Activated T-helper 17 cell treated with anti-CD3 and anti-CD28 coated beads, Interleukin-2, amount 50 U/mL, for 72 hours (primary cell): ENCODE measurements around the gene AMOT. TPM values are rescaled to one million over a fixed set of nuclear protein-coding genes. Genes with fewer than 3 reads are reported as not detected.

Source experiments
- ATAC-seq: fragments of 150-1000 bp; cut with Tn5 transposase; replicated peaks from 2 replicates; pipeline ENCODE4 v1.10.0; 2021; ENCODE audit warnings: mild to moderate bottlenecking, moderate library complexity
- H3K27ac Mint-ChIP-seq: one replicate; pipeline ENCODE4 v1.8.0; 2022; ENCODE audit warnings: mixed read lengths
- H3K27me3 Mint-ChIP-seq: one replicate; pipeline ENCODE4 v1.8.0; 2022; ENCODE audit warnings: mixed read lengths
- H3K36me3 Mint-ChIP-seq: one replicate; pipeline ENCODE4 v1.8.0; 2022; ENCODE audit warnings: low read depth, mild to moderate bottlenecking, mixed read lengths
- H3K4me1 Mint-ChIP-seq: one replicate; pipeline ENCODE4 v1.8.0; 2022; ENCODE audit warnings: mixed read lengths
- H3K4me3 Mint-ChIP-seq: one replicate; pipeline ENCODE4 v1.8.0; 2022; ENCODE audit warnings: mild to moderate bottlenecking, mixed read lengths
- H3K9me3 Mint-ChIP-seq: one replicate; pipeline ENCODE4 v1.8.0; 2022; ENCODE audit warnings: mixed read lengths
- total RNA-seq, 2 donors: library from RNA; stranded (reverse); gene quantifications; one replicate each; pipeline ENCODE4 v1.2.3, GENCODE V29; 2022

AMOT gene
- total RNA-seq, 2 donors from 2014 or later: 0.86 to 1.6 TPM

GRCh38 chrX:112851806-112852205 is 11.2 kb upstream of the AMOT start:
- peak; percentile 55 for ATAC-seq
- no peaks in the 10 kb centered on the region for H3K9me3 Mint-ChIP-seq
- no peak overlapping the region for H3K4me3 Mint-ChIP-seq
- H3K4me1 Mint-ChIP-seq: no peaks in the 10 kb centered on the region
- H3K36me3 Mint-ChIP-seq: no peaks in the 10 kb centered on the region
- peaks cover 3% of the 10 kb centered on the region for H3K27me3 Mint-ChIP-seq
- no peak overlapping the region for H3K27ac Mint-ChIP-seq

- ATAC-seq: peak; percentile 62
- Mint-ChIP-seq H3K36me3 (no peaks in the 10 kb centered on the region), H3K4me1 (no peaks in the 10 kb centered on the region)
Observed at GRCh38 chrX:112851161-112851779, 10.6 kb upstream of the AMOT start.

GRCh38 chrX:112849016-112849415 is 8.4 kb upstream of the AMOT start:
- Mint-ChIP-seq H3K4me3 (no peak overlapping the region), H3K9me3 (no peaks in the 10 kb centered on the region), H3K36me3 (no peaks in the 10 kb centered on the region), H3K27me3 (no peaks in the 10 kb centered on the region), H3K27ac (no peak overlapping the region), H3K4me1 (peaks cover 5% of the 10 kb centered on the region)
- ATAC-seq: no peak

More at GRCh38 chrX:112851161-112851779, 10.6 kb upstream of the AMOT start:
- Mint-ChIP-seq H3K9me3 (no peaks in the 10 kb centered on the region), H3K27ac (no peak overlapping the region), H3K4me3 (no peak overlapping the region), H3K27me3 (no peaks in the 10 kb centered on the region)

- no peaks in the 10 kb centered on the region for H3K9me3 Mint-ChIP-seq
- no peak for ATAC-seq
- no peak overlapping the region for H3K4me3 Mint-ChIP-seq
- H3K4me1 Mint-ChIP-seq: peaks cover 5% of the 10 kb centered on the region
- no peak overlapping the region for H3K27ac Mint-ChIP-seq
- no peaks in the 10 kb centered on the region for H3K27me3 Mint-ChIP-seq
- H3K36me3 Mint-ChIP-seq: no peaks in the 10 kb centered on the region
Observed at GRCh38 chrX:112846782-112847181, 6.2 kb upstream of the AMOT start.

- Mint-ChIP-seq H3K27me3 (no peaks in the 10 kb centered on the region), H3K36me3 (no peaks in the 10 kb centered on the region), H3K4me3 (no peak overlapping the region), H3K9me3 (no peaks in the 10 kb centered on the region), H3K4me1 (peaks cover 5% of the 10 kb centered on the region), H3K27ac (no peak overlapping the region)
- ATAC-seq: no peak
Observed at GRCh38 chrX:112846187-112846586, 5.6 kb upstream of the AMOT start.

- no peak overlapping the region for H3K27ac Mint-ChIP-seq
- H3K36me3 Mint-ChIP-seq: no peaks in the 10 kb centered on the region
- no peaks in the 10 kb centered on the region for H3K9me3 Mint-ChIP-seq
- ATAC-seq: peak; percentile 28
- peaks cover 5% of the 10 kb centered on the region for H3K4me1 Mint-ChIP-seq
- no peak overlapping the region for H3K4me3 Mint-ChIP-seq
- H3K27me3 Mint-ChIP-seq: no peaks in the 10 kb centered on the region
Observed at GRCh38 chrX:112844250-112844649, 3.6 kb upstream of the AMOT start.

GRCh38 chrX:112841820-112842157 is 1.2 kb upstream of the AMOT start:
- peak overlapping the region; percentile 64 for H3K4me3 Mint-ChIP-seq
- H3K4me1 Mint-ChIP-seq: peaks cover 5% of the 10 kb centered on the region
- no peaks in the 10 kb centered on the region for H3K27me3 Mint-ChIP-seq
- H3K27ac Mint-ChIP-seq: no peak overlapping the region
- H3K9me3 Mint-ChIP-seq: no peaks in the 10 kb centered on the region
- H3K36me3 Mint-ChIP-seq: no peaks in the 10 kb centered on the region
- ATAC-seq: peak; percentile 0

- Mint-ChIP-seq H3K9me3 (no peaks in the 10 kb centered on the region), H3K27ac (peak overlapping the region; percentile 38), H3K4me3 (peak overlapping the region; percentile 84), H3K4me1 (peaks cover 5% of the 10 kb centered on the region), H3K27me3 (no peaks in the 10 kb centered on the region), H3K36me3 (no peaks in the 10 kb centered on the region)
- peak; percentile 94 for ATAC-seq
Observed at GRCh38 chrX:112841114-112841819, 636 bp upstream of the AMOT start.

GRCh38 chrX:112839856-112840255 is 775 bp downstream of the AMOT start:
- Mint-ChIP-seq H3K27ac (peak overlapping the region; percentile 38), H3K27me3 (no peaks in the 10 kb centered on the region), H3K4me3 (peak overlapping the region; percentile 84), H3K9me3 (no peaks in the 10 kb centered on the region), H3K36me3 (no peaks in the 10 kb centered on the region), H3K4me1 (peaks cover 5% of the 10 kb centered on the region)
- ATAC-seq: no peak

- no peaks in the 10 kb centered on the region for H3K4me1 Mint-ChIP-seq
- no peaks in the 10 kb centered on the region for H3K36me3 Mint-ChIP-seq
- no peaks in the 10 kb centered on the region for H3K27me3 Mint-ChIP-seq
- H3K9me3 Mint-ChIP-seq: no peaks in the 10 kb centered on the region
- H3K27ac Mint-ChIP-seq: no peak overlapping the region
- no peak overlapping the region for H3K4me3 Mint-ChIP-seq
- ATAC-seq: no peak
Observed at GRCh38 chrX:112837531-112837930, 3.1 kb downstream of the AMOT start.

GRCh38 chrX:112835019-112835418 is 5.6 kb downstream of the AMOT start:
- Mint-ChIP-seq H3K9me3 (no peaks in the 10 kb centered on the region), H3K4me3 (no peak overlapping the region), H3K27ac (no peak overlapping the region), H3K27me3 (no peaks in the 10 kb centered on the region), H3K4me1 (no peaks in the 10 kb centered on the region), H3K36me3 (no peaks in the 10 kb centered on the region)
- ATAC-seq: no peak

- no peak for ATAC-seq
Observed at GRCh38 chrX:112834031-112834845, 6.4 kb downstream of the AMOT start.

GRCh38 chrX:112832481-112833095 is 8.0 kb downstream of the AMOT start:
- no peaks in the 10 kb centered on the region for H3K4me1 Mint-ChIP-seq
- no peak for ATAC-seq
- H3K4me3 Mint-ChIP-seq: no peak overlapping the region
- H3K36me3 Mint-ChIP-seq: no peaks in the 10 kb centered on the region
- H3K9me3 Mint-ChIP-seq: no peaks in the 10 kb centered on the region
- no peak overlapping the region for H3K27ac Mint-ChIP-seq
- no peaks in the 10 kb centered on the region for H3K27me3 Mint-ChIP-seq

More at GRCh38 chrX:112834031-112834845, 6.4 kb downstream of the AMOT start:
- Mint-ChIP-seq H3K4me3 (no peak overlapping the region), H3K9me3 (no peaks in the 10 kb centered on the region), H3K36me3 (no peaks in the 10 kb centered on the region), H3K4me1 (no peaks in the 10 kb centered on the region), H3K27ac (no peak overlapping the region), H3K27me3 (no peaks in the 10 kb centered on the region)

GRCh38 chrX:112830540-112830939 is 10.1 kb downstream of the AMOT start:
- H3K4me1 Mint-ChIP-seq: no peaks in the 10 kb centered on the region
- H3K36me3 Mint-ChIP-seq: no peaks in the 10 kb centered on the region
- H3K4me3 Mint-ChIP-seq: no peak overlapping the region
- ATAC-seq: no peak
- H3K27ac Mint-ChIP-seq: no peak overlapping the region
- H3K27me3 Mint-ChIP-seq: no peaks in the 10 kb centered on the region
- H3K9me3 Mint-ChIP-seq: no peaks in the 10 kb centered on the region
